ENCODE measurements around the gene ISCU.

- TF ChIP-seq CTCF (IDR thresholded peaks at IDR 0.05 in 2 of 3, conservative IDR thresholded peaks at IDR 0.05 in 1 of 3; ENCODE audit: insufficient read depth in 2 of 3, low read depth in 1 of 3, low read length in 3 of 3) (no peak), SNRNP70 (optimal IDR thresholded peaks at IDR 0.05; ENCODE audit: low read depth, low read length) (no peak), EP300 (IDR thresholded peaks at IDR 0.05; ENCODE audit: low read length) (no peak), ID3 (CRISPR knock-in tag; IDR thresholded peaks at IDR 0.05) (no peak), ID3 (tag; IDR thresholded peaks at IDR 0.05) (no peak), GTF2F1 (IDR thresholded peaks at IDR 0.05; ENCODE audit: low read depth, low read length) (no peak), RAD21 (CRISPR knock-in tag; conservative IDR thresholded peaks at IDR 0.05 in 1 of 2, IDR thresholded peaks at IDR 0.05 in 1 of 2) (no peak)
Measured at GRCh38 chr12:108580531-108580930, 18.1 kb downstream of the ISCU start.
